Transverse colon (tissue), 4 donors: ENCODE measurements around the gene GLIS1. TPM values are rescaled to one million over a fixed set of nuclear protein-coding genes. Genes with fewer than 3 reads are reported as not detected.

Experiments used
- DNase-seq: peaks from one replicate; pipeline ENCODE4 v3.0.0-alpha.2; 2019
- H3K27ac ChIP-seq, 4 donors: fragments of 200-600 bp; sonication (generic); 2 replicates each; pipeline ENCODE4 v1.5.1; 2016 to 2018; ENCODE audit warnings: inconsistent platforms in 4 of 4
- H3K27me3 ChIP-seq: fragments of 200-600 bp; sonication (generic); 2 replicates; pipeline ENCODE4 v1.5.1; 2017; ENCODE audit warnings: inconsistent platforms
- H3K36me3 ChIP-seq, 4 donors: fragments of 200-600 bp; sonication (generic); 2 replicates each; pipeline ENCODE4 v1.5.1; 2017 to 2019; ENCODE audit warnings: inconsistent platforms in 4 of 4
- H3K4me1 ChIP-seq, 4 donors: fragments of 200-600 bp; sonication (generic); 2 replicates each; pipeline ENCODE4 v1.5.1; 2017 to 2020; ENCODE audit warnings: inconsistent platforms in 4 of 4
- H3K4me3 ChIP-seq, 4 donors: fragments of 200-600 bp; sonication (generic); 1 replicate in 1 of 4; 2 replicates in 3 of 4; pipeline versions ENCODE4 v1.5.1 to v1.6.1; 2017 to 2019; ENCODE audit warnings: inconsistent platforms in 4 of 4
- H3K9me3 ChIP-seq, 2 donors: fragments of 200-600 bp; sonication (generic); 2 replicates each; pipeline ENCODE4 v1.5.1; 2017 to 2019; ENCODE audit warnings: inconsistent platforms in 2 of 2
- CTCF ChIP-seq, 5 experiments: fragments of 200-600 bp in 3 of 5; fragments of 450-650 bp in 2 of 5; sonication (generic) in 3 of 5; IDR thresholded peaks; 1 replicate in 2 of 5; 2 replicates in 3 of 5; pipeline ENCODE4 v1.5.1; 2016 to 2017; ENCODE audit warnings: antibody characterized with exemption in 5 of 5, inconsistent platforms in 3 of 5, mild to moderate bottlenecking in 2 of 5, moderate library complexity in 1 of 5
- EP300 ChIP-seq: sonication (generic); formaldehyde crosslinking; IDR thresholded peaks from one replicate; pipeline ENCODE4 v1.6.1; 2017; ENCODE audit warnings: antibody characterized with exemption, low read depth
- POLR2A ChIP-seq: fragments of 450-650 bp; IDR thresholded peaks from one replicate; pipeline ENCODE4 v1.6.1; 2016; ENCODE audit warnings: antibody characterized with exemption, mild to moderate bottlenecking, moderate library complexity
- POLR2AphosphoS5 ChIP-seq, 3 donors: sonication (generic); formaldehyde crosslinking; IDR thresholded peaks; one replicate each; pipeline ENCODE4 v1.6.1; 2016; ENCODE audit warnings: antibody characterized with exemption in 3 of 3
- WGBS, 2 donors: methylation state at CpG; one replicate each; pipeline ENCODE4 v1.1.5; 2018; ENCODE audit warnings: low coverage in 1 of 2; 5-methylcytosine and 5-hydroxymethylcytosine counted together
- in situ Hi-C, 4 donors: fragments of 200-750 bp; cut with MboI; loops; one replicate each; pipeline versions ENCODE4 v1.15.0 to v1.15.1; 2017; ENCODE audit warnings: low sequenced_read_pairs in 3 of 4, low pct_ligation_motif_present in 1 of 4, low pct_unique_long_range_greater_than_20kb in 1 of 4
- intact Hi-C: fragments of 100-400 bp; cut with DNase I; formaldehyde crosslinking; loops from one replicate; pipeline ENCODE4 v1.15.1; 2023; ENCODE audit warnings: low total_unique reads
- total RNA-seq, 4 donors: library from RNA; depleted of rRNA; stranded (reverse); fragments of >200 nt; gene quantifications; one replicate each; pipeline ENCODE4 v1.1.0, GENCODE V29; 2016

GLIS1 gene
- total RNA-seq, 4 donors from 2014 or later = 0.16 to 0.75 (median 0.27) TPM; not detected in 1

- WGBS, 2 donors = 73% methylated on average over 10 of the region's 10 CpGs; no CpG with 5 or more reads in 1 of the 2 donors
- peaks cover 50% of the 10 kb centered on the region for H3K27me3 ChIP-seq
- H3K36me3 ChIP-seq = no peaks in the 10 kb centered on the region
- no peaks in the 10 kb centered on the region for H3K9me3 ChIP-seq
- TF ChIP-seq POLR2A (no peak), CTCF (IDR thresholded peaks at IDR 0.05) (no peak), POLR2AphosphoS5 (IDR thresholded peaks at IDR 0.05) (no peak), EP300 (no peak)
- in situ Hi-C loops = loop anchor here in 1 of 4 donors (10.0 kb wide), 1 partner anchor 204 kb away; no protein-coding TSS in a partner anchor
- no peak overlapping the region for H3K4me3 ChIP-seq
- intact Hi-C loops = no loop called here
- DNase-seq = no peak
- H3K27ac ChIP-seq = no peak overlapping the region
- peaks cover 0 to 8% (median 0%) of the 10 kb centered on the region in 4 donors for H3K4me1 ChIP-seq
Observed at GRCh38 chr1:53688381-53689102, 50.4 kb downstream of the GLIS1 start.

GRCh38 chr1:53687901-53688300 lies 51.1 kb downstream of the GLIS1 start:
- WGBS, 2 donors = 87 to 100% methylated on average over 1 to 17 of the region's 19 CpGs

GRCh38 chr1:53687426-53687825 lies 51.5 kb downstream of the GLIS1 start:
- no peak for TF ChIP-seq CTCF (IDR thresholded peaks at IDR 0.05)
- no peak for TF ChIP-seq POLR2AphosphoS5 (IDR thresholded peaks at IDR 0.05)
- no peak for TF ChIP-seq POLR2A
- no peak for TF ChIP-seq EP300

More at GRCh38 chr1:53687901-53688300, 51.1 kb downstream of the GLIS1 start:
- Histone ChIP-seq H3K9me3 (no peaks in the 10 kb centered on the region), H3K36me3 (no peaks in the 10 kb centered on the region), H3K27ac (no peak overlapping the region), H3K4me1 (peaks cover 0 to 8% (median 0%) of the 10 kb centered on the region in 4 donors), H3K27me3 (peaks cover 50% of the 10 kb centered on the region), H3K4me3 (no peak overlapping the region)
- in situ Hi-C loops = loop anchor here in 1 of 4 donors (10.0 kb wide), 1 partner anchor 203 kb away; no protein-coding TSS in a partner anchor
- DNase-seq = no peak
- no peak for TF ChIP-seq EP300
- no peak for TF ChIP-seq POLR2A
- no peak for TF ChIP-seq POLR2AphosphoS5 (IDR thresholded peaks at IDR 0.05)
- no peak for TF ChIP-seq CTCF (IDR thresholded peaks at IDR 0.05)
- intact Hi-C loops = no loop called here

GRCh38 chr1:53686965-53687267 lies 52.0 kb downstream of the GLIS1 start:
- H3K36me3 ChIP-seq = no peaks in the 10 kb centered on the region
- H3K9me3 ChIP-seq = no peaks in the 10 kb centered on the region
- H3K4me3 ChIP-seq = no peak overlapping the region
- intact Hi-C loops = no loop called here
- H3K27ac ChIP-seq = no peak overlapping the region
- 86% methylated on average over 7 of the region's 7 CpGs; no CpG with 5 or more reads in 1 of the 2 donors for WGBS, 2 donors
- H3K27me3 ChIP-seq = peaks cover 50% of the 10 kb centered on the region
- H3K4me1 ChIP-seq = peaks cover 1 to 10% (median 4%) of the 10 kb centered on the region in 4 donors
- in situ Hi-C loops = loop anchor here in 1 of 4 donors (10.0 kb wide), 1 partner anchor 202 kb away; no protein-coding TSS in a partner anchor
- DNase-seq = no peak
- TF ChIP-seq POLR2A (no peak), EP300 (no peak), CTCF (IDR thresholded peaks at IDR 0.05) (no peak), POLR2AphosphoS5 (IDR thresholded peaks at IDR 0.05) (no peak)

More at GRCh38 chr1:53687426-53687825, 51.5 kb downstream of the GLIS1 start:
- intact Hi-C loops = no loop called here
- Histone ChIP-seq H3K36me3 (no peaks in the 10 kb centered on the region), H3K27ac (no peak overlapping the region), H3K9me3 (no peaks in the 10 kb centered on the region), H3K4me3 (no peak overlapping the region), H3K4me1 (peaks cover 0 to 8% (median 0%) of the 10 kb centered on the region in 4 donors), H3K27me3 (peaks cover 50% of the 10 kb centered on the region)
- DNase-seq = no peak
- in situ Hi-C loops = loop anchor here in 1 of 4 donors (10.0 kb wide), 1 partner anchor 203 kb away; no protein-coding TSS in a partner anchor
- WGBS, 2 donors = 84% methylated on average over 14 of the region's 14 CpGs; no CpG with 5 or more reads in 1 of the 2 donors
